GM23248 (cell line): ENCODE results near the gene MAML2. TPM values are rescaled to one million over a fixed set of nuclear protein-coding genes. Genes with fewer than 3 reads are reported as not detected.

Experiments used
- DNase-seq: peaks from one replicate; pipeline ENCODE4 v3.0.0-alpha.2; 2015
- H2AFZ ChIP-seq: fragments of 200-600 bp; sonication (generic); 2 replicates; pipeline ENCODE4 v1.6.1; 2016; ENCODE audit warnings: antibody characterized with exemption
- H3F3A ChIP-seq: fragments of 200-600 bp; sonication (generic); 2 replicates; pipeline ENCODE4 v1.6.1; 2016; ENCODE audit warnings: mild to moderate bottlenecking, antibody characterized with exemption, mixed run types; ENCODE audit not compliant: insufficient read depth
- H3K27ac ChIP-seq: fragments of 200-600 bp; sonication (generic); 2 replicates; pipeline ENCODE4 v1.5.1; 2016; ENCODE audit warnings: mild to moderate bottlenecking
- H3K27me3 ChIP-seq: fragments of 200-600 bp; sonication (generic); replicated peaks from 2 replicates; pipeline ENCODE4 v1.6.1; 2016; ENCODE audit warnings: mild to moderate bottlenecking; ENCODE audit not compliant: insufficient read depth
- H3K36me3 ChIP-seq: fragments of 200-600 bp; sonication (generic); 2 replicates; pipeline ENCODE4 v1.6.1; 2016; ENCODE audit warnings: low read depth, mild to moderate bottlenecking
- H3K4me1 ChIP-seq: fragments of 200-600 bp; sonication (generic); 2 replicates; pipeline ENCODE4 v1.6.1; 2016; ENCODE audit warnings: mild to moderate bottlenecking; ENCODE audit not compliant: insufficient read depth
- H3K4me2 ChIP-seq: fragments of 200-600 bp; sonication (generic); one replicate; pipeline ENCODE4 v1.6.1; 2016; ENCODE audit warnings: mild to moderate bottlenecking; ENCODE audit not compliant: unreplicated experiment
- H3K4me3 ChIP-seq: fragments of 200-600 bp; sonication (generic); 2 replicates; pipeline ENCODE4 v1.5.1; 2016; ENCODE audit warnings: mild to moderate bottlenecking
- H3K79me2 ChIP-seq: fragments of 200-600 bp; sonication (generic); 2 replicates; pipeline ENCODE4 v1.6.1; 2016; ENCODE audit warnings: mild to moderate bottlenecking; ENCODE audit not compliant: insufficient read depth
- H3K9ac ChIP-seq: fragments of 200-600 bp; sonication (generic); 2 replicates; pipeline ENCODE4 v1.6.1; 2016; ENCODE audit warnings: mild to moderate bottlenecking
- H3K9me2 ChIP-seq: fragments of 200-600 bp; sonication (generic); 2 replicates; pipeline ENCODE4 v1.6.1; 2016; ENCODE audit warnings: mixed run types, mild to moderate bottlenecking, moderate library complexity; ENCODE audit not compliant: insufficient read depth
- H3K9me3 ChIP-seq: fragments of 200-600 bp; sonication (generic); one replicate; pipeline ENCODE4 v1.6.1; 2017; ENCODE audit warnings: low read depth
- H4K20me1 ChIP-seq: fragments of 200-600 bp; sonication (generic); 2 replicates; pipeline ENCODE4 v1.6.0; 2016; ENCODE audit not compliant: insufficient read depth
- EZH2 ChIP-seq: fragments of 200-600 bp; sonication (generic); IDR thresholded peaks from 2 replicates; pipeline ENCODE4 v1.6.1; 2018; ENCODE audit warnings: antibody characterized with exemption, mild to moderate bottlenecking; ENCODE audit not compliant: insufficient read depth, poor library complexity, severe bottlenecking
- EZH2phosphoT487 ChIP-seq: fragments of 200-600 bp; sonication (generic); IDR thresholded peaks from 2 replicates; pipeline ENCODE4 v1.6.1; 2018; ENCODE audit warnings: antibody characterized with exemption, moderate library complexity, mild to moderate bottlenecking, low read depth; ENCODE audit not compliant: insufficient read depth
- WGBS, 2 experiments: methylation state at CpG; one replicate each; pipeline ENCODE4 v1.1.6; 2015 to 2017; ENCODE audit warnings: low lambda C conversion rate in 2 of 2, low coverage in 1 of 2; ENCODE audit errors: missing lambda C conversion rate in 2 of 2; 5-methylcytosine and 5-hydroxymethylcytosine counted together
- in situ Hi-C: fragments of 300-500 bp; cut with MboI; formaldehyde crosslinking; loops from 2 replicates; pipeline ENCODE4 v1.15.0; 2020
- polyA plus RNA-seq: library from polyadenylated mRNA; unstranded; fragments of >200 nt; fragmentation: Nextera tagmentation; extraction: Ambion mirVana; gene quantifications from 2 replicates; pipeline ENCODE4 v1.2.1, GENCODE V29; 2016
- total RNA-seq: library from RNA; depleted of rRNA; stranded (reverse); fragments of >200 nt; shearing (Covaris generic); gene quantifications from 2 replicates; pipeline ENCODE4 v1.2.3, GENCODE V29; 2014

The MAML2 gene
- total and polyA plus RNA-seq, 2 experiments from 2014 or later = 7.4 to 23.7 TPM

DNA sequence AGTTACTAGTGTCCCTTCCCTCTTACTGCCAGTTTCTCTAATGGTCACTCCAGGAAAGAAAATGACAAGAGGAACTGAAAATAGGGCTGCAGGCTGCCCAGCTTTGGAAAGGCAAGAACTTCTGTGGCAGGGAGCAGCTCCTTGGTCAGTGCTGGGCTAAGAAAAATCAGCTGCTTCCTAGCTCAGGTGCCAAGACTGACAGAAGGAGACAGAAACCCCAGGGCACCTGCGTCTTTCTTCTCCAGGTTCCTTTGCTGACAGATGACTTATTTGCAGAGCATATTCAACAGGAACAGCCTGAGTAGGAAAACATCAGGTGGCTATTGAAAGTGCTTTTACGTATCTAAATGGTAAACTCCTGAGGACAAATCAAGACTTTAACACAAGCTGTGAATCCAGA is 25.4 kb downstream of the MAML2 start:
- Histone ChIP-seq H3K79me2 (peaks cover 100% of the 10 kb centered on the region), H3K27me3 (no peaks in the 10 kb centered on the region), H3K9me2 (no peaks in the 10 kb centered on the region), H3K27ac (0 out of 2 replicates have a peak overlapping the region, but pooled peaks have one; percentile 10), H3K9me3 (no peaks in the 10 kb centered on the region), H3K36me3 (no peaks in the 10 kb centered on the region), H3K4me3 (no peak overlapping the region), H3K4me2 (no peak overlapping the region), H4K20me1 (no peaks in the 10 kb centered on the region), H3K4me1 (peaks cover 73% of the 10 kb centered on the region), H3K9ac (no peak overlapping the region), H3F3A (peaks cover 43% of the 10 kb centered on the region), H2AFZ (no peak overlapping the region)
- WGBS, 2 experiments = 51 to 52% methylated on average over 2 of the region's 2 CpGs
- in situ Hi-C loops = no loop called here
- TF ChIP-seq EZH2phosphoT487 (no peak), EZH2 (no peak)
- DNase-seq = no peak

DNA sequence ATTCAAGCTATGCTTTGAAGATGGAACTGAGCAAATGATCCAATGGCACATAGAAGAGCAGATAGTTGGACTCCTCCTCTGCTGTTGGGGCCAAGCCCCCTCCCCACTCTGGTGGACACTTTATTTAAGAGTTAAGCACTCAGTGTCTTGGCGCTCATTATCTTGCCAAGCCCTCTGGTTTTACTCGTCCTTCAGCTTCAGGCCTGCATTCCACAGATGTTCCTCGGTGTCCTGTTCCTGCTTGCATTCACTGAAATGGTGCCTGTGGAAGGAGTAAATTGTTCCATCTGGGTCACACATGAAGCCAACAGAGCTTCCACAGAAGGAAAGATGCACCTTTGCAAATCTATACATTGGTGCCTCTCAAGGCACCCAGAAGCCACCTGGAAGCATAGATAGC is 26.1 kb downstream of the MAML2 start:
- Histone ChIP-seq H2AFZ (no peak overlapping the region), H3K27me3 (no peaks in the 10 kb centered on the region), H3K9me2 (no peaks in the 10 kb centered on the region), H3K36me3 (no peaks in the 10 kb centered on the region), H3K4me3 (no peak overlapping the region), H3K4me1 (peaks cover 80% of the 10 kb centered on the region), H3K27ac (peak overlapping the region; percentile 10; the same call in 1 of the 2 replicates), H3K79me2 (peaks cover 100% of the 10 kb centered on the region), H3K9me3 (no peaks in the 10 kb centered on the region), H3K9ac (no peak overlapping the region), H4K20me1 (no peaks in the 10 kb centered on the region), H3F3A (peaks cover 48% of the 10 kb centered on the region), H3K4me2 (no peak overlapping the region)
- DNase-seq = peak; percentile 36
- no peak for TF ChIP-seq EZH2
- TF ChIP-seq EZH2phosphoT487 = no peak
- 37 to 38% methylated on average over 3 of the region's 3 CpGs for WGBS, 2 experiments
- in situ Hi-C loops = no loop called here

DNA sequence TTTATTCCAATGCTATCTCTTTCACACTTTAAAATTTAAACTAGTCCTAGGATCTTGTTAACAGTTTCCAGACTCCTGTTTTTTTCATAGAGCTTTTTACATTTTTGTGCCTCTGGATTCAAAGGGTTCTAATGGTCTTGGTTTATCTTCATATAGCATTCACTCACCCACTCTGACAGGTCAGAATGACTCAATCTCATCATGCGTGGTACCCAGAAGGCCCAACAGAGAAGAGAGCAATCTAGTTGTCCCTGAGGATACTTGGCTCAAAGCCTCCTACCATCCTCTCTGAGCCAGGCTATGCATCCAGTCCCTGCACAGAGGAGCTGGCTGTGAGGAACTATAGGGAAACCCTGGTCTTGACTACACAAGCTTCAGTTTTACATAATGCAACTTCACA is 27.5 kb downstream of the MAML2 start:
- Histone ChIP-seq H4K20me1 (no peaks in the 10 kb centered on the region), H3F3A (peaks cover 61% of the 10 kb centered on the region), H3K4me1 (peaks cover 94% of the 10 kb centered on the region), H3K27me3 (no peaks in the 10 kb centered on the region), H3K9me2 (no peaks in the 10 kb centered on the region), H3K79me2 (peaks cover 94% of the 10 kb centered on the region), H3K36me3 (no peaks in the 10 kb centered on the region), H3K27ac (0 out of 2 replicates have a peak overlapping the region, but pooled peaks have one; percentile 99), H3K9me3 (no peaks in the 10 kb centered on the region), H3K9ac (no peak overlapping the region), H3K4me2 (peak overlapping the region; percentile 59), H3K4me3 (no peak overlapping the region), H2AFZ (no peak overlapping the region)
- DNase-seq = peak; percentile 23
- in situ Hi-C loops = no loop called here
- TF ChIP-seq EZH2phosphoT487 (no peak), EZH2 (no peak)
- 13 to 17% methylated on average over 1 of the region's 1 CpG for WGBS, 2 experiments

DNA sequence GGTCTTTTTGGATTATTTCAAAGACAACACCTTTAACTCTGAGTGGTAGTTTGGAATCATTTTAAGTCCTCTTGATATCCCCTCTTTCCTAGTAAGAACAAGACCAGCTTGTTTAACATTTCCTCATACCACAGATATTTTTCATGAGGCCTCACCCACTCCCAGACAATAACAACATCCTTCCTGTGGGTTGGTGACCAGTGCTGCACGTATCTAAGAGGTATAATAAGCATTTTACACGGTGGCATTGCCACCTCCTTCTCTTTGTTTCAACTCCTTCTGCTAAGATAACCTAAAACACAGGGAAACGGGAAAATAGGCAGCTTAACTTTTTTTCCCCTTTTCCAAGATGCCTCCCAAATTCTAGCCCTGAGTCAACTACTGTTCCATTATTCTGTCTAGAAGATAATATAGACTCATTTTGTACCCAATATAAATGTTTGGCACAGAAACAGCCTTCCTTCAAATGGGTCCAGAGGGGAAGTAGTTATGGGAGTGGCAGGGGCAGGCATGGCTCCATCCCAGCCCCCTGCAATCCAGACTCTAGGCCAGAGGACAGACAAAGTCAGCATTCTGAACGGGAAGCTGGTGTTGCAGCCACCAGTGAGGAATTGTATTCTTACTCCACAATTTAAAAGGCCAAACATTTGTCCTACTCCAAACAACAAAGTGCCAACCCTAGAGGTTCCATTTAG is 28.5 kb downstream of the MAML2 start:
- 15 to 17% methylated on average over 4 of the region's 4 CpGs for WGBS, 2 experiments
- in situ Hi-C loops = no loop called here
- Histone ChIP-seq H4K20me1 (no peaks in the 10 kb centered on the region), H3K9me3 (no peaks in the 10 kb centered on the region), H3K27me3 (no peaks in the 10 kb centered on the region), H2AFZ (peak overlapping the region; percentile 4), H3K9ac (peak overlapping the region; percentile 48), H3K9me2 (no peaks in the 10 kb centered on the region), H3K27ac (peak overlapping the region; percentile 99), H3K4me2 (peak overlapping the region; percentile 59), H3K4me3 (peak overlapping the region; percentile 5; the same call in 1 of the 2 replicates), H3K4me1 (peaks cover 94% of the 10 kb centered on the region), H3K36me3 (no peaks in the 10 kb centered on the region), H3F3A (peaks cover 71% of the 10 kb centered on the region), H3K79me2 (peaks cover 94% of the 10 kb centered on the region)
- peak; percentile 66 for DNase-seq
- TF ChIP-seq EZH2 (no peak), EZH2phosphoT487 (no peak)
